ENCODE results near the gene GOLGA8M. TPM values are rescaled to one million over a fixed set of nuclear protein-coding genes. Genes with fewer than 3 reads are reported as not detected.

Gene GOLGA8M
- total and polyA plus RNA-seq, 2 of the 13 experiments (the other 11 are each of a cell fraction or from before 2014, with no cell fraction given): 0.66 TPM; not detected in 1

Small RNA genes lying within 50 kb of the gene (small RNA-seq; reads per million reads assigned to genes)
- 0 reads per million in 3 experiments for gene RN7SL719P (ENCODE audit: insufficient read depth in 2 of 3, insufficient read length in 3 of 3, low read depth in 2 of 3, low replicate concordance in 1 of 3)

Other genes starting within 250 kb of the GOLGA8M start
- gene GOLGA8G, start 179.4 kb downstream of the GOLGA8M start, total RNA-seq (2016; rRNA removed; fragmentation: Illumina TruSeq; extraction: Trizol): not detected in 2 replicates
- gene GOLGA8G, start 179.4 kb downstream of the GOLGA8M start, polyA plus RNA-seq (2011; rRNA removed): not detected in 2 replicates
- not detected in 2 replicates for gene GOLGA6L25, start 158.9 kb downstream of the GOLGA8M start, total RNA-seq (2016; rRNA removed; fragmentation: Illumina TruSeq; extraction: Trizol)
- not detected in 2 replicates for gene GOLGA6L25, start 158.9 kb downstream of the GOLGA8M start, polyA plus RNA-seq (2011; rRNA removed)
- not detected in 2 replicates for gene GOLGA6L7, start 136.2 kb upstream of the GOLGA8M start, total RNA-seq (2016; rRNA removed; fragmentation: Illumina TruSeq; extraction: Trizol)
- gene GOLGA6L7, start 136.2 kb upstream of the GOLGA8M start, polyA plus RNA-seq (2011; rRNA removed): not detected in 2 replicates
- gene APBA2, start 173.6 kb upstream of the GOLGA8M start, total RNA-seq (2016; rRNA removed; fragmentation: Illumina TruSeq; extraction: Trizol): 0.29 and 0.62 TPM in 2 replicates
- 1.5 and 2.3 TPM in 2 replicates for gene APBA2, start 173.6 kb upstream of the GOLGA8M start, polyA plus RNA-seq (2011; rRNA removed)